IPS DF 4.7 (cell line): Measurements from ENCODE around the gene EPB41L1.

ENCODE experiments used
- DNase-seq: peaks from one replicate; pipeline ENCODE4 v3.0.0-alpha.2; 2013; ENCODE audit warnings: low spot score; ENCODE audit errors: extremely low read depth

EPB41L1 gene

DNA sequence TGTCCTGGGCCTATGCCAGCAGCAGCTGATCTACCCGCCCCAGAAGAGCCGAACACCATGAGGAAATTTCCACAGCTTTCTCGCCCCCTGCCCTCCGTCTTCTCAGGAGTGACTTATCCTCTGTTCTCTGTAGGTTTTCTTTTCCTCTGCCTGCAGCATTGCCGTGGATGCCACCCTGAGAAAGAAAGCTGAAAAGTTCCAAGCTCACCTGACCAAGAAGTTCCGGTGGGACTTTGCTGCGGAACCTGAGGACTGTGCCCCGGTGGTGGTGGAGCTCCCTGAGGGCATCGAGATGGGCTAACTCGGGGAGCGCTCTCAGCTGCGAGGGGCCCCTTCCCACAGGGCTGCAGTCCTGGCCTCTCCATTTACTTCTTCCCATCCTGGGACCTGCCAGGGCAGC lies 100.9 kb downstream of the EPB41L1 start:
- DNase-seq: no peak

DNA sequence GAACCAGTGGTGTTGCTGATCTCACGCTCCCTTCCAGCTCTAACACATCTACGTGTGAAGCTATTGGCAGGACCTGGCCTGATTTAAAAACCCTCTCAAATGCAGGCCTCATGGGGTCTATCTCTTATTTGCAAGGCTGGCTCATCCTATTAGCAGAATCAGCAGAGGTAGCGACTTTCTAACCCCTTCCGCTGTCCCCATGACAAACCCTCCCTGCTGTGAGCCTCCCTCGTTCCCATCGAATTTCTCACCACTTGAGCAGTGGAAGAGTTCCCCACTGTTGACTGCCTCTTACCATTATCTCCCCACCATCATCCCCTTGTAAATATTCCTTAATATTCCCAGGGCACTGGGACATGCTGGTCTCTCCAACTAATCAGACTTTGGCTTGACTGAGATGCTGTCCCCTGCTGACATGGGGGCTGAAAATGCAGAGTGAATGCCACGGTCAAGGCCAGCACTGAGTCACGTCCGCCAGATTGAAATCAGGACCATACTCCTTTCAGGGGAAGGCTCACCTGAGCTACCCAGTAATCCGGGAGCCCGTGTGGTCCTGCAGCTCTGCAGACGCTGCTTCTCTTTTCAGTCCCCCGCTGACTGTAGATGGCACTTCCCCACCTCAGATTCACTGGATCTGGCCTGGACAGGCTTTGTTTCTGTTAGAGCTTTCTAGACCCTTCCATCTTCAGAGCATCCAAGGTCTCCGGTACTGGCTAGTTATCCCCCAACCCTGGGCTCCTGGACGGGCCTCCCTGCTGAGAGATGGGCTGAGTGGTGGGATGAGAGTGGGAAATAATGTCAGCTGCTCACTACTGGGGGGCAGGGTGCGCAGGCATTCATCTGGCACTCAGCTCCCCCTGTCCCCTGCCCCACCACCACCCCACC lies 104.9 kb downstream of the EPB41L1 start:
- no peak for DNase-seq

DNA sequence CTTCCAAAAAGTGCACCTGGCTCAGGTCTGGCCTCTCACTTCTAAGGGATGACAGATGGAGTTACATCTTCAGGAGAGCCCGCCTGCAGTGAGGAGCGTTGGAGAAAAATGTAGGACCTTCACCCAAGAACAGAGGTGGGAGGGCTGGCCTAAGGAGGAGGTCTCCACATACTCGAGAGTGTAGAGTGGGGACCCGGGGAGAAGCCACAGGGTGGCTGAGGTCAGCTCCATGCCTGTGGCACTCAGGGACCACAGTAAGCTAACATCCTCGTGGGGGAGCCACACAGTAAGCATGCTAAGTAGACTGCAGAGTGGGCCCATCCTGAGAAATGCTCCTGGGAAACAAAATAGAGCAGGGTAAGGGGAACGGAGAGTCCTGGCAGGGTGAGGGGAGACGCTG lies 105.8 kb downstream of the EPB41L1 start:
- DNase-seq: no peak

DNA sequence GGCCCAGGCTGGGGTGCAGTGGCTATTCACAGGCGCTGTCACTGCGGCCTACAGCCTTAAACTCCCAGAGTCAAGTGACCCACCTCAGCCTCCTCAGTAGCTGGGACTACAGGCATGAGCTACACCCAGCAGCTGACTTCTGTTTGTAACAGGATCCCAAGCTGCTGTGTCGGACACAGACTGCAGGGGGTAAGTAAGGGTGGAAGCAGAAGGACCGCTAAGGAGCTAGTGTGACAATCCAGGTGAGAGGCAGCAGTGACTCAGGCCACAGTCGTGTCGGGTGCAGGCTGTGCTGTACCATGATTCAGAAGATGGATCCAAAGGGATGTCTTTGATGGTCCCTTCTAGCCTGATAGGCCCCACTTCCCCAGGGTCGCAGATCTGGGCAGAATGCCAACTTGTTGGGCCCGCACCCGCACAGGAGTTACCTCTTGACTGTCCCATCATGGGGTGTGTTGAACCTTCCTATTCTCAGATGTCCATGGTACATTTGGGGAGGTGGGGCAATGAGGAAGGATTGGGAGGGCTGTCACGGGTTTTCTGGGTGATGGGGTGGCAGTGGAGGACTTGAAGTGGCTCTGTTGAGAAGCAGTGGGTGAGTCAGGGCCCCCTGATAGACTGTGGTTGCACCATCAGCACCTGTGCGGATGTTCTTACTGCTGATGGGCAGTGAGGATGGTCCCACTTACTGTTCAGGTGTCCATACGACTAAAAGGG lies 107.0 kb downstream of the EPB41L1 start:
- DNase-seq: no peak

DNA sequence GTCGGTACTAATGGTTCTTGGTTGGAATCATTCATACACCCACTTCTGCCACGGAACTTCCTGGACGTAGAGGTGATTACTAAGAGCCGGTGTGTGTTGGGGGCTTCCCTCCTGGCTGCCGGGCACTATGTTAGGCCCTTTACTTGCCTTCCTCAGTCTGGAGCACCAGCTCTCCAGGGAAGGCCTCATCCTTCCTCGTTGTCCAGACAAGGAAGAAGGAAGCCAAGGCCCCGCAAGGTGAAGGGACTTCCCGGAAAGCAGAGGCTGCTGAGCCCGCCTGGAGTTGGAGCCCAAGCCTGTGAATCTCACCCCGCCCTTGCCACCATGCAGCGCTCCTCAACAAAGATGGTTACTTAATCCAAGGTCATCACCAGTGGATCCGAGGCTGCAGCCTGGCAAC lies 107.9 kb downstream of the EPB41L1 start:
- no peak for DNase-seq

DNA sequence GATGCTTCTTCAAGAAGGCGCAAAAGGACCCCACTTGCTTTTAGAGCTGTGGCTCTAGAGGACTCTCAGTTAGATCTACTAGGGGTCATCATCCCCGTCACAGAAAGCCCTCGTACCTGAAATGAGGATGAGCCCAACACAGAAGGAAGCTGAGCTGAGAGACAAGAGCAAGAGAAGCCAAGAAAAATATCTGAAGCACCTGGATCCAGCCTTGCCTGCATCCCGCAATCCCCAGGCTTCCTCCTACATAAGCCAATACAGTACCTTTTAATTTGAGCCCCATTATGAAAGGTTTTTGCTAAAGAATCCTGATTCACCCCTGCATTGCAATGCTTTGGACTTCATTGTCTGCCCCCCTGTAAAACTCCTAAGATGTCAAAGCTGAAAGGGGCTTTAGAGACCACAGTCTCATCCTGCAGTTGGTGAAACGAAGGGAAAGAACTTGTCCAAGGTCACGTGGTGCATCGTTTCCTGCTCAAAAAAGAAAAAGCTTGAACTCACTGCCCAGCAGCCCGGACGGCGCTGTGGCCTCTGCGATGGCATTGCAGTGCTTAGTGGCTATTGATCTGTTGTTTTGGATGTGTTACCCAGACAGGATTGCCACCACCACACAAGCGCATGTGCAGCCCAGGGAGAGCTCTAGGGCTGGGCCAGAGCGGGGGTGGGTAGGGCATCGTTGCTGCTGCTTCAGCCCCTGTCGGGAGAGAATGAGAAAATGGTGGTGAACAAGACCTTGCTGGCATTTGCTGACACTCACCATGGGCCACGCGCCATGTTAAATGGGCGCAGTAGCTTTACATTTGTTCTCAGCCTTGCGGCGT lies 110.1 kb downstream of the EPB41L1 start:
- DNase-seq: no peak

DNA sequence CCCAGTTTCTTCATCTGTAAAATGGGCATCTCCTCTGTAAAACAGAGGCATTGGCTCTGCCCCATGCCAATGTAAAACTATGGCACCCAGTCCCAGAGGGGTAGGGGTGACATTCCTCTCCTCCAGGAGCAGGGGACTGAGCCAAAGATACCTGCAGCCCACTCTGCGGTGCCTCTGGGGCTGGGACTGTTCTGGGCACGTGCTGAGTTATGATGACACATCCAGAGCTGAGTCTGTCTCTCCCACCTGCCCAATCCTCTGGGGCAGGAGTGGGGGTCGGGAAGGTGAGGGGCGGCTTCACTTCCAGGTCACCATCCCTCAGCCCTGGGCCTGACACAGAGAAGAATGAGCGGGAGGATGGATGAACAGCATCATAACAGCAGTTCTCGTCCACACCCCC lies 111.6 kb downstream of the EPB41L1 start:
- DNase-seq: no peak

DNA sequence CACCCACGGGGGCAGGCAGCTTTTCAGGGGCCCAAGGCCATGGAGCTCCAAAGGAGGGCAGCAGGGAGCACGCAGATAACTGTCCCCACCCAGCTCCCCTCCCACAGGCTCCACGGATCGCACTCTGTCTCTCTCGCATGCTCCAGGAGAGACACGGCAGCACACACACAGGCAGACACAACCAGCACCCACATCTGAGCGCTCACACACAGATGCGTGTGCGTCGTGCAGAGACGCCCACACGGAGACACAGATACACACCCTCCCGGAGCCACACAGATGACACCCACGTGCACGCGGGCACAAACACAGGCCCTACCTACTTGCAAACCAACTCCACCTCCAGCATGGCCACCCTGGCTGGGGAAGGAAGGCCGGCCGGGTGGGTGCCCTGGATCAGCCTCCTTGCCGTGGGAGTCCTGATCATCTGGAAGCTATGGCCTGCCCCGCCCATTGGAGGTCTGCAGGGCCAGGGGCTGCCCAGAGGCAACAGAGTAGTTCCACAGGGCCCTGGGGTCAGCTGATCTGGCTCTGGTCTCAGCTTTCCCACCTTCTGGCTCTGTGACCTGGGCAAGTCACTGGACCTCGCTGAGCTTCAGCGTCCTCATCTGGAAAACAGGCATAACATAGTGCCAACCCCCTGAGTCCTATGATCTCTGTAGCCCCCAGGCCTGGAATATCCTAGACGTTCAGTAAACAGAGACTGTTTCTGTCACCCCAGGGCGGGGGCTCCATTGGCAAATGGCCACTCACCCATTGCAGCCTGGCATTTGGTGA lies 113.3 kb downstream of the EPB41L1 start:
- no peak for DNase-seq

DNA sequence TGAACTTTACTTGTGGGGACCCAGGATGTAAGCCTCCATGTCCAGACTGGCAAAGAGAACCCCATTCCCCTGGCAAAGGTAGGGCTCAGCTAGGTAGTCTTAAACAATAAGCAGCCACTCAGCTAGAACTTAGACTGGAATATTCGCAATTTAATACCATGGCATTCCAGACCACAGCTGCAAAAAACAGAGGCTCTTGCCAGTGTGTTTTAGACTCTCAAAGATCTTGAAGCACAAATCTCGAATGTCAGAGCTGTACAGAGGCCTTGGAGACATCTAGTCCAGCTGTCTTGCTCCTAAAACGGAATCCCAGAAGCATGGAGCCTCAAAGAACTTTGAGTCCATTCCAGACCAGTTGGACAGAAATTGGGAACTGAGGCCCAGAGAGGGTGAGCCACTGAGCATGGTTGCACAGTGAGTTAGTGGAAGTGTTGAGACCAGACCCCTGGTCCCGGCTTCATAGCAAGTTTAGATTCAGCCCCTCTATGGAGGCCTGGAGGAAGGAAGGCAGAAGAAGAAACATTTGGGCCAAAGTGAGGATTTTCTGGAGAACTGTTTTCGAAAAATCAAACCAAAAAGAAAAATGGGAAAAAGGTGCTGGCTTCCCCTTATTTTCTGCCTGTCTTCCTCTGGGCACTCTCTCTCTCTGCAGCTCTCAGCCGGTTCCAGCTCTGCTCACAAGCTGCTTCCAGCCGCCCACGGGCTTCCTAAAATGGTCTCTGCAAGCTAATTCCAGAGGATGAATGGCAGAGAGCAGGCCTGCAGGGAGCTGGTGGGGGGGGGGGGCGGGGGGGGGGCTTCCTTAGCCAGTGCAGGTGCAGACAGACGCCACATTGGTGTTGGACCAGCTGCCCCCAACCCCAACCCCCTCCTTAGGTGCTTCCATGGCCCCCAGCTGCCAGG lies 114.2 kb downstream of the EPB41L1 start:
- DNase-seq: no peak

DNA sequence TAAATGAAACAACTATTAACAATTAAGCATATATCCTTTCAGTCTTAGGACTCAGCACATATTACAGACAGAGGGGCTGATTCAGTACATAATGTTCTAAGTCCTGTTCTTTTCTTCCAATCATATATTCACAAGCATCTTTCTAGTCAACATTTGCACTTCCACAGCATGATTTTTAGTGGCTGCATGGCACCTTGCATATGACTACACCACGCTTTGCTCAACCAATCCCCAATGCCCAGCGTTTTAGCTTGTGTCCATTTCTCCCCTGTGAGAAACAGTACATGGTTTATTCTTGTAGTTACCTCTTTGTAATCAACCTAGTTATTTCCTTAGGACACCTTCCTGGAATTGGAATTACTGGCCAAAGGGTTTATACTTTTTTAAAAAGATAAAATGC lies 115.0 kb downstream of the EPB41L1 start:
- no peak for DNase-seq

DNA sequence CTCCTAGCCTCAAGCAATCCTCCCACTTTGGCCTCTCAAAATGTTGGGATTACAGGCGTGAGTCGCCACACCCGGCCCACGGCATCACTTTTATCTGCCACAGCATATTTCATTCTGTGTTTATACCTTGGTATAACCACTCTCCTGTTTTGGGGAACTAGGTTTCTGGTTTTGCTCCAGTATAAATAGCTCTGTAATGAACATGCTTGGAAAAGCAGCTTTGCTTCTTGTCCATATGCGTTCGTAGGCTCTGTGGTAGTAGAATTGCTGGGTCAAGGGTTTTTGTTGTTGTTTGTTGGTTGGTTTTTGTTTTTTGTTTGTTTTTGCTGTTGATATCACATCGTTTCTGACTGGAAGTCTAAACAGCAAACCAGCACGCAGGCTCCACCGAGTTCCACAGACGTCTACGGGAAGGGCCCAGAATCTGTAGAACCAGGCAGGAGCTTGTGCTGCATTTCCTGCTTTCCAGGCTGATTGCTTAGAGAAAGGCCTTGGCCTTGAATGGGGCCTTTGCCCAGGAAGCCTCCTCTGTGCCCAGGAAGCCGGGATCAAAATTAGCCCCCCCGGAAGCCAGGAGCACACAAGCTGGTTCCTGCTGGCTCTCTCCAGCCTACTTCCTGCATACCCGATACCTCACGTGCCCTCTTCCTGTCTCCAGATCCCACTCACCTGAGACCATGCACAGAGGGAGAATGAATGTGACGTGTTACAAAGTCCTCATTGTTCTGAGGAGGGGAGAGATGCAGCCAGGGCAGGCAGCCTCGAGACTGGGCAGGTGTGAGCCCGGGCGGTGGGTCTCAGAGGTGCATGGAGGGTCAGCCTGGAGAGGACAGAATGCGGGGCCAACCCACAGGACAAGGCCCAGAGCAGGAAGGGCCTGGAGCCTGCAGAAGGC lies 116.5 kb downstream of the EPB41L1 start:
- no peak for DNase-seq

DNA sequence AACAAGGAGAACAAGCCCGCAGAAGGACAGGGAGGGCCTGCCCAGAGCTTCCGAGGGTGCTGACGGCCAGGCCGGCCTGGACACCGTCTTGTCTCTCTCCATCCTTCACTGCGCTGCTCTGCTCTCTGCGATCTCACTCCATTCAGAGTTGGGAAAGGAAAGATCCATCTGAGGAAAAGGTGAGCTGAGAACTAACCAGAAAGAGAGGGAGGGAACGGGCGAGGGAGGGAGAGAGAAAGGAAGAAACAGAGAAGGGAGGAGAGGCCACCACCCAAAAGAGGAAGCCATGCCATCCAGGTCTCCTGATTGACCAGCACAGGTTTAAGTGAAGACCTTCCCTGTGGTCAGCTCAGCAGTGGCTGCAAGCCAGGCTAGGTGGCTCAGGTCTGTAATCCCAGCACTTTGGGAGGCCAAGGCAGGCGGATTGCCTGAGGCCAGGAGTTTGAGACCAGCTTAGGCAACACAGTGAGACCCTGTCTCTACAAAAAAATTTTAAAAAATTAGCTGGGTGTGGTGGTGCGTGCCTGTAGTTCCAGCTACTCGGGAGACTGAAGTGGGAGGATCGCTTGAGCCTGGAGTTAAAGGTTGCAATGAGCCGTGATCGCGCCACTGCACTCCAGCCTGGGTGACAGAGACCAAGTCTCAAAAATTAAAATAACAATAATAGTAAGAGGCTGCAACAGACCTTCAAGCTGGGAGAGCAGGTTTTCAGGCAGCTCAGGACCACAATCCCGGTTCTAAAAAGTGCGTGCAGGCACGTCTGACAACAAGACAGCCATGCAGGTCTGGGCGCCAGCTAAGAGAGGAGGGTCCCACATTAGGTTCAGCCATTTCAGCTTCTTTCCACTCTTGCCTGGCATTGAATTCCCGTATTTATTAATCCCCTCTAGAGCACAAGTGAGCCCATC lies 117.4 kb downstream of the EPB41L1 start:
- DNase-seq: no peak

DNA sequence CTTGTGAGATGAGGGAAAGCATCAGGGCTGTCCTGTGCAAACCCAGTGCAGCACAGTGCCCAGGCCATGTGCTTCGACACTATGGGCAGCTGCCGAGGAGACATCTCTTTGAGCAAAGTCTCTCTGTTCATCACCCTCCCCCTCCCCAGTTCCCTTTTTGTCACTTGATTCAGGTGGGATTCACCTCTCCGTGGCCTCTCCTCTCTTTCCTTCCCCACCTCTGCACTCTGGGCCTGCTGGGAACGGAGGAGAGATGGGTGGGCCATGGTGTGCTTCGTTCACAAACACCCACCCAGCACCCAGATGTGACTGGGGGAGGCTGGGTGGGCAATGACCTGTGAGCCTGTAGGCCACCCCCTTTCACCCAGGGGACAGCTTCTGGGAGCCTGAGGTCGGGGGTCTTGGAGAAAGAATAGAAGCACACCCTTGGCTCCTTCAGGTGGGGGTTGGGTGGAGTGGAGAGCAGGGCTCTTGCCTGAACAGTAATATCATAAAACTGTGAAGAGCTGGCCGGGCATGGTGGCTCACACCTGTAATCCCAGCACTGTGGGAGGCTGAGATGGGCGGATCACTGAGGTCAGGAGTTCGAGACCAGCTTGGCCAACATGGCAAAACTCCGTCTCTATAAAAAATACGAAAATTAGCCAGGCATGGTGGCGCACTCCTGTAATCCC lies 118.1 kb downstream of the EPB41L1 start:
- no peak for DNase-seq

DNA sequence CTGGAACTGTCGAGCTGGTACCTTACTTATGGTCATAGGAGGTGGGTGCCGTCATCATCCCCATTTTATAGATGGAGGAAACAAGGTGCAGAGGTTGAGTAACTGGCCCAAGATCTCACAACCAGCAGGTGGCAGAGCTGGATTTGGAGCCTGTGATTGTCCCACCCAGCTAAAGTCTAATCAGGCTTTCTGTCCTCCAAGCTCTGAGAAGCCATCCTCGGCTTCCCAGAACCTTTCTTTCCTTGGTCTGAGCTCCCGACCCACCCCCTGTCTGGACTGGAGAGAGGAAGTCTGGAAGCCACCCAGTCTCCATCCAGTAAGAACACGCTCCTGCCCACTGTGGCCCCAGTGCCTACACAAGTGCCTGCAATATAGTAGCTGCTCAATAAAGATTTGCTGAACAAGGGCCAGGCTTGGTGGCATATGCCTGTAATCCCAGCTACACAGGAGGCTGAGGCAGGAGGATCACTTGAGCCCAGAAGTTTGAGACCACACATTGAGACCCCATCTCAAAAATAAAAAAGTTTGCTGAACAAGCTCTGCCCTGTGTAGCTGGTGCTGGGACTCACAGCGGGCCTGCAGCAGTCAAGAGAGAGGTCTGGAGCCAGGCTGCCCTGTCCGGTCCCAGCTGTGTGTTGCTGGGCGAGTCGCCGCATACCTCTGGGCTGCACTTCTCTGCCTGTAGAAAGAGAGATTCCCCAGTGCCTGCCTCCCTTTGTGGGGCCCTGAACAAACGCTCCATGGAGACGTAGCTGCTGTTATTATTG lies 119.1 kb downstream of the EPB41L1 start:
- no peak for DNase-seq

DNA sequence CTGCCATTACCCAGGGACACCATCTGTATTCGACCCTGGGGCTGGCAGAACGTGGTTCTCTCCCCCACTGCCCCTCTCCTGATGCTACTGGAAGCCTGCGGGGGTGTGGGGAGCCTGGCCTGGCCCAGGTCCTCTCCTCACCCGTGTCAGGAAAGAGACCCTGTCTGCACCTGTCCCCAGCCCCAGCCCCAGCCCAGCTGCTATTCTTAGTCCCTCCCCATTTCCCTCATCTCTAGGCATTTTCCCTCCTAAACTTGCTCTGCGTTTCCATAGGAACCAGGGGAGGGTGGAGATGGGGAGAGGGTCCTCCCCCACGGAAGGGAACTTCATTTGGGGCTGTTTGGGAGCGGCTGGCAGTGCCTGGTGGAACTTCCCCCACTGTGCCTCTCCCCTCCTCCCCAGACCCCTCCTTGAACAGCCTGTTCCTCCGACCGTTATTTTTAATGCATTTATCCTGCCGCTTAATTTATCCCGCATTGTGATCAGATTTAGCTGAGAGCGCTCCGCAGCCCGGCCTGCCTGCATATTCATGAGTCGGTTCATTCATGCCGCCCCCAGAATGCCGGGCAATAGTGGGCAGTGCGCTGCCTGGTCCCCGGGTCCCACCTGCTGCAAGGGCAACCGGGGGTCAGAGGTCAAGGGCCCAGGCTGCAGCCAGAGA lies 119.8 kb downstream of the EPB41L1 start:
- no peak for DNase-seq

DNA sequence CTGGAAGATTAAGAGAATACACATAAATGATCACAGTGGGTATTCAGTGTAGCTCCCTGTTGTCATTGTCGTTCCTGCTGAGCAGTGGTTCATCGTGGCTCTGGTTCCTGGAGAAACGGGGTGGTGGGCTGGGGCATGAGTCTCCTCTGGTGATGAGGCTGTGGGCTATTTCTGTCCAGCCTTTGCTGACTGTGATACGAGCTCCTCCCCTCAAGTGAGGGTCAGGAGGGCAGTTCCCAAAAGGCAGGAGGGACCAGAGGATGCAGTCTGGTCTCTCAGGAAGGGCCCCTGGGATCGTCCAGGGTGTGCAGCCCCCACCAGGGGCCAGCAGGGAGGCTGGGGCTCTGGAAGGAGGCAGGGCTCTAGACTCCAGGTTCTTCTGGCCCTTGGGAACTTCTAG lies 120.5 kb downstream of the EPB41L1 start:
- no peak for DNase-seq
